Neural cell (in vitro differentiated cells): Measurements from ENCODE around the gene POT1. TPM values are rescaled to one million over a fixed set of nuclear protein-coding genes. Genes with fewer than 3 reads are reported as not detected.

Experiments
- H2AFZ ChIP-seq: fragments of 200-600, 300-800 bp; sonication (generic), shearing (Covaris generic); 2 replicates; pipeline ENCODE4 v1.6.0; 2014; ENCODE audit warnings: low read depth, mild to moderate bottlenecking, antibody characterized with exemption, low read length, moderate library complexity
- H3F3A ChIP-seq: fragments of 200-600 bp; shearing (Covaris generic); 2 replicates; pipeline ENCODE4 v1.6.1; 2016; ENCODE audit warnings: mild to moderate bottlenecking, moderate library complexity, mixed read lengths, antibody characterized with exemption, low read length; ENCODE audit not compliant: insufficient read depth, poor library complexity, severe bottlenecking
- H3K27ac ChIP-seq: fragments of 200-600, 300-800 bp; sonication (generic), shearing (Covaris generic); 2 replicates; pipeline ENCODE4 v1.5.1; 2014; ENCODE audit warnings: mild to moderate bottlenecking, low read length, moderate library complexity
- H3K27me3 ChIP-seq: fragments of 300-800, 200-600 bp; sonication (generic), shearing (Covaris generic); 2 replicates; pipeline ENCODE4 v1.6.0; 2014; ENCODE audit warnings: mild to moderate bottlenecking, low read depth, low read length, moderate library complexity; ENCODE audit not compliant: insufficient read depth
- H3K36me3 ChIP-seq: fragments of 300-800, 200-600 bp; sonication (generic), shearing (Covaris generic); 2 replicates; pipeline ENCODE4 v1.5.1; 2014; ENCODE audit warnings: mild to moderate bottlenecking, antibody characterized with exemption, low read length, moderate library complexity; ENCODE audit not compliant: insufficient read depth
- H3K4me2 ChIP-seq: fragments of 300-800, 200-600 bp; sonication (generic), shearing (Covaris generic); 2 replicates; pipeline ENCODE4 v1.6.0; 2014; ENCODE audit warnings: mild to moderate bottlenecking, low read length
- H3K4me3 ChIP-seq: fragments of 300-800, 200-600 bp; sonication (generic), shearing (Covaris generic); 2 replicates; pipeline ENCODE4 v1.5.1; 2014; ENCODE audit warnings: mild to moderate bottlenecking, low read length, moderate library complexity
- H3K79me2 ChIP-seq: fragments of 200-600 bp; shearing (Covaris generic); replicated peaks from 2 replicates; pipeline ENCODE4 v1.6.0; 2014; ENCODE audit warnings: mild to moderate bottlenecking, low read length, moderate library complexity; ENCODE audit not compliant: insufficient read depth
- H3K9ac ChIP-seq: fragments of 300-800, 200-600 bp; sonication (generic), shearing (Covaris generic); 2 replicates; pipeline ENCODE4 v1.6.1; 2016; ENCODE audit warnings: mild to moderate bottlenecking, low read length, mixed read lengths
- H3K9me2 ChIP-seq: fragments of 200-600 bp; shearing (Covaris generic); 2 replicates; pipeline ENCODE4 v1.6.1; 2016; ENCODE audit warnings: mild to moderate bottlenecking, low read length, mixed read lengths; ENCODE audit not compliant: insufficient read depth
- H3K9me3 ChIP-seq: fragments of 200-600, 300-800 bp; sonication (generic), shearing (Covaris generic); 2 replicates; pipeline ENCODE4 v1.6.1; 2016; ENCODE audit warnings: mild to moderate bottlenecking, mixed run types, low read length, moderate library complexity, mixed read lengths
- H4K20me1 ChIP-seq: fragments of 200-600 bp; shearing (Covaris generic); 2 replicates; pipeline ENCODE4 v1.6.1; 2016; ENCODE audit warnings: mild to moderate bottlenecking, mixed run types; ENCODE audit not compliant: insufficient read depth
- CTCF ChIP-seq: fragments of 450-650 bp; IDR thresholded peaks from 2 replicates; pipeline ENCODE4 v1.5.1; 2014; ENCODE audit warnings: antibody characterized with exemption, mild to moderate bottlenecking, moderate library complexity; ENCODE audit not compliant: poor library complexity, severe bottlenecking
- EP300 ChIP-seq: fragments of 450-650 bp; conservative IDR thresholded peaks from 2 replicates; pipeline ENCODE4 v1.6.1; 2014; ENCODE audit warnings: antibody characterized with exemption, mild to moderate bottlenecking, moderate library complexity; ENCODE audit not compliant: poor library complexity, severe bottlenecking
- EZH2 ChIP-seq: fragments of 200-600, 300-800 bp; shearing (Covaris generic), sonication (generic); IDR thresholded peaks from 2 replicates; pipeline ENCODE4 v1.6.1; 2014; ENCODE audit warnings: antibody characterized with exemption, low read length, borderline replicate concordance, mild to moderate bottlenecking; ENCODE audit not compliant: insufficient read depth, poor library complexity, severe bottlenecking
- MXI1 ChIP-seq: fragments of 450-650 bp; conservative IDR thresholded peaks from 2 replicates; pipeline ENCODE4 v1.6.1; 2014; ENCODE audit warnings: antibody characterized with exemption, mild to moderate bottlenecking; ENCODE audit not compliant: poor library complexity, severe bottlenecking
- POLR2AphosphoS5 ChIP-seq: IDR thresholded peaks from 2 replicates; pipeline ENCODE4 v1.6.1; 2012
- RAD21 ChIP-seq: fragments of 450-650 bp; conservative IDR thresholded peaks from 2 replicates; pipeline ENCODE4 v1.6.1; 2014; ENCODE audit warnings: antibody characterized with exemption, mild to moderate bottlenecking, moderate library complexity
- SMC3 ChIP-seq: fragments of 450-650 bp; conservative IDR thresholded peaks from 2 replicates; pipeline ENCODE4 v1.6.1; 2014; ENCODE audit warnings: antibody characterized with exemption, mild to moderate bottlenecking, moderate library complexity; ENCODE audit not compliant: poor library complexity
- TAF1 ChIP-seq: IDR thresholded peaks from 2 replicates; pipeline ENCODE4 v1.6.1; 2012; ENCODE audit warnings: low read depth
- polyA plus RNA-seq: library from polyadenylated mRNA; depleted of rRNA; stranded (reverse); fragments of >200 nt; gene quantifications from 2 replicates; pipeline ENCODE4 v1.2.3, GENCODE V29; 2014
- TF ChIP-seq, protein P1 (sequence below): IDR thresholded peaks from 2 replicates; pipeline ENCODE4 v1.6.1; 2012; ENCODE audit warnings: borderline replicate concordance

The POT1 gene
- polyA plus RNA-seq, 1 donor from 2014 or later, result 19.3 TPM

DNA sequence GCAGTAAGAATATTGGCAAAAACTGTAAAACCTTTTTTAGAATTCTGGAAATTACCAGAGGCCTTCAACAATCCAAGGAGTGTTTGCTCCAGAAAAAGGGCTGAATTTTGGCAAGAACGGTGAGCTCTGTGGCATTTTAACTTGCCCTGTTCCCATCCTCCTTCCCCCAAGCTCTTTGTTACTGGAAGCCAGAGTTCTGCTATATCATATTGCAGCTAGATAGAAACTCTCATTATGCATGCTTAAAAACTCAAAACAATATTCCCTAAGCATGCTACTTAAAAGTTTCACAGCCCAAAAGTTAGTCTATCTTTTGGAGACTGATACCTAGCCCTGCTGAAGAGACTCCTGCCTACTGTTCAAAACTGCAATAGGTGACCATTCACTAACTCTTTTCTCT is 93.5 kb downstream of the POT1 start:
- H3K9ac ChIP-seq, result no peak overlapping the region
- no peaks in the 10 kb centered on the region for H3K9me3 ChIP-seq
- H3K36me3 ChIP-seq, result no peaks in the 10 kb centered on the region
- no peaks in the 10 kb centered on the region for H3K27me3 ChIP-seq
- H2AFZ ChIP-seq, result no peak overlapping the region
- no peaks in the 10 kb centered on the region for H4K20me1 ChIP-seq
- H3F3A ChIP-seq, result no peaks in the 10 kb centered on the region
- no peak overlapping the region for H3K4me3 ChIP-seq
- no peaks in the 10 kb centered on the region for H3K9me2 ChIP-seq
- no peak overlapping the region for H3K27ac ChIP-seq
- TF ChIP-seq CTCF, result no peak
- no peak for TF ChIP-seq MXI1
- TF ChIP-seq RAD21, result no peak
- no peak for TF ChIP-seq EZH2
- no peak for TF ChIP-seq POLR2AphosphoS5
- TF ChIP-seq TAF1, result no peak
- H3K4me2 ChIP-seq, result no peak overlapping the region
- no peaks in the 10 kb centered on the region for H3K79me2 ChIP-seq

GRCh38 chr7:124818807-124819206 is 110.8 kb downstream of the POT1 start:
- no peak for TF ChIP-seq POLR2AphosphoS5
- H3K36me3 ChIP-seq, result no peaks in the 10 kb centered on the region
- no peaks in the 10 kb centered on the region for H3K9me2 ChIP-seq
- no peak overlapping the region for H3K4me2 ChIP-seq
- no peaks in the 10 kb centered on the region for H4K20me1 ChIP-seq
- H2AFZ ChIP-seq, result no peak overlapping the region
- no peaks in the 10 kb centered on the region for H3K27me3 ChIP-seq
- H3K27ac ChIP-seq, result no peak overlapping the region
- no peaks in the 10 kb centered on the region for H3K9me3 ChIP-seq
- H3K79me2 ChIP-seq, result no peaks in the 10 kb centered on the region
- no peak overlapping the region for H3K4me3 ChIP-seq
- H3F3A ChIP-seq, result no peaks in the 10 kb centered on the region
- no peak overlapping the region for H3K9ac ChIP-seq

- Histone ChIP-seq H3K4me3 (no peak overlapping the region), H3K4me2 (no peak overlapping the region), H3K36me3 (no peaks in the 10 kb centered on the region), H3K9me3 (no peaks in the 10 kb centered on the region), H3F3A (no peaks in the 10 kb centered on the region), H3K79me2 (no peaks in the 10 kb centered on the region), H3K27ac (no peak overlapping the region), H3K9ac (no peak overlapping the region), H3K9me2 (no peaks in the 10 kb centered on the region), H3K27me3 (no peaks in the 10 kb centered on the region), H2AFZ (no peak overlapping the region), H4K20me1 (no peaks in the 10 kb centered on the region)
- TF ChIP-seq RAD21 (no peak), EZH2 (no peak), MXI1 (no peak), CTCF (no peak), EP300 (no peak), POLR2AphosphoS5 (no peak), TAF1 (no peak), SMC3 (no peak)
- TF ChIP-seq, protein P1, sequence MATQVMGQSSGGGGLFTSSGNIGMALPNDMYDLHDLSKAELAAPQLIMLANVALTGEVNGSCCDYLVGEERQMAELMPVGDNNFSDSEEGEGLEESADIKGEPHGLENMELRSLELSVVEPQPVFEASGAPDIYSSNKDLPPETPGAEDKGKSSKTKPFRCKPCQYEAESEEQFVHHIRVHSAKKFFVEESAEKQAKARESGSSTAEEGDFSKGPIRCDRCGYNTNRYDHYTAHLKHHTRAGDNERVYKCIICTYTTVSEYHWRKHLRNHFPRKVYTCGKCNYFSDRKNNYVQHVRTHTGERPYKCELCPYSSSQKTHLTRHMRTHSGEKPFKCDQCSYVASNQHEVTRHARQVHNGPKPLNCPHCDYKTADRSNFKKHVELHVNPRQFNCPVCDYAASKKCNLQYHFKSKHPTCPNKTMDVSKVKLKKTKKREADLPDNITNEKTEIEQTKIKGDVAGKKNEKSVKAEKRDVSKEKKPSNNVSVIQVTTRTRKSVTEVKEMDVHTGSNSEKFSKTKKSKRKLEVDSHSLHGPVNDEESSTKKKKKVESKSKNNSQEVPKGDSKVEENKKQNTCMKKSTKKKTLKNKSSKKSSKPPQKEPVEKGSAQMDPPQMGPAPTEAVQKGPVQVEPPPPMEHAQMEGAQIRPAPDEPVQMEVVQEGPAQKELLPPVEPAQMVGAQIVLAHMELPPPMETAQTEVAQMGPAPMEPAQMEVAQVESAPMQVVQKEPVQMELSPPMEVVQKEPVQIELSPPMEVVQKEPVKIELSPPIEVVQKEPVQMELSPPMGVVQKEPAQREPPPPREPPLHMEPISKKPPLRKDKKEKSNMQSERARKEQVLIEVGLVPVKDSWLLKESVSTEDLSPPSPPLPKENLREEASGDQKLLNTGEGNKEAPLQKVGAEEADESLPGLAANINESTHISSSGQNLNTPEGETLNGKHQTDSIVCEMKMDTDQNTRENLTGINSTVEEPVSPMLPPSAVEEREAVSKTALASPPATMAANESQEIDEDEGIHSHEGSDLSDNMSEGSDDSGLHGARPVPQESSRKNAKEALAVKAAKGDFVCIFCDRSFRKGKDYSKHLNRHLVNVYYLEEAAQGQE, result no peak
Observed at GRCh38 chr7:124813994-124814798, 115.4 kb downstream of the POT1 start.
